Body of pancreas (tissue), 4 donors: ENCODE data around the gene NUP93. TPM values are rescaled to one million over a fixed set of nuclear protein-coding genes. Genes with fewer than 3 reads are reported as not detected.

ENCODE experiments used
- ATAC-seq: fragments of 150-250 bp; one replicate; pipeline ENCODE4 v1.9.1; 2016
- DNase-seq, 4 donors: peaks; one replicate each; pipeline ENCODE4 v3.0.0-alpha.2; 2019
- H3K27ac ChIP-seq, 4 donors: fragments of 200-600 bp; sonication (generic); 1 replicate in 3 of 4; 2 replicates in 1 of 4; pipeline versions ENCODE4 v1.5.1 to v1.6.1; 2016 to 2019; ENCODE audit warnings: mild to moderate bottlenecking in 1 of 4, mixed read lengths in 1 of 4, moderate library complexity in 1 of 4
- H3K27me3 ChIP-seq, 2 donors: fragments of 200-600 bp; sonication (generic); one replicate each; pipeline ENCODE4 v1.6.0; 2016; ENCODE audit warnings: mild to moderate bottlenecking in 1 of 2
- H3K36me3 ChIP-seq, 2 donors: fragments of 200-600 bp; sonication (generic); replicated peaks in 1 of 2; 2 replicates each; pipeline ENCODE4 v1.5.1; 2016; ENCODE audit warnings: low read depth in 2 of 2; ENCODE audit not compliant: insufficient read depth in 1 of 2
- H3K4me1 ChIP-seq: fragments of 200-600 bp; sonication (generic); one replicate; pipeline ENCODE4 v1.6.0; 2016
- H3K4me3 ChIP-seq, 2 donors: fragments of 200-600 bp; sonication (generic); 1 replicate in 1 of 2; 2 replicates in 1 of 2; pipeline ENCODE4 v1.5.1; 2016 to 2019
- H3K9me3 ChIP-seq, 3 donors: fragments of 200-600 bp; sonication (generic); 1 replicate in 2 of 3; 2 replicates in 1 of 3; pipeline ENCODE4 v1.5.1; 2016
- CTCF ChIP-seq, 7 experiments: fragments of 450-650 bp in 4 of 7; fragments of 200-600 bp in 3 of 7; sonication (generic) in 3 of 7; IDR thresholded peaks; one replicate each; pipeline ENCODE4 v1.5.1; 2016 to 2019; ENCODE audit warnings: antibody characterized with exemption in 7 of 7
- POLR2A ChIP-seq, 3 donors: fragments of 450-650 bp; IDR thresholded peaks; one replicate each; pipeline ENCODE4 v1.6.1; 2016; ENCODE audit warnings: antibody characterized with exemption in 3 of 3, mild to moderate bottlenecking in 2 of 3
- WGBS, 2 donors: methylation state at CpG; one replicate each; pipeline ENCODE4 v1.1.5; 2017; 5-methylcytosine and 5-hydroxymethylcytosine counted together
- intact Hi-C: fragments of 100-400 bp; cut with DNase I; formaldehyde crosslinking; loops from one replicate; pipeline ENCODE4 v1.15.1; 2023
- total RNA-seq, 2 donors: library from RNA; depleted of rRNA; stranded (reverse); fragments of >200 nt; gene quantifications; one replicate each; pipeline ENCODE4 v1.1.0, GENCODE V29; 2016

NUP93 gene
- total RNA-seq, 2 donors from 2014 or later: 12.2 to 19.1 TPM

GRCh38 chr16:56732366-56732765, 2.4 kb downstream of the NUP93 start:
- 79% methylated on average over 2 of the region's 2 CpGs for WGBS, 2 donors
- TF ChIP-seq POLR2A (IDR thresholded peaks at IDR 0.05) (no peak), CTCF (IDR thresholded peaks at IDR 0.05) (no peak)
- intact Hi-C loops: no loop called here
- Histone ChIP-seq H3K27me3 (no peaks in the 10 kb centered on the region), H3K9me3 (no peaks in the 10 kb centered on the region), H3K4me1 (peaks cover 25% of the 10 kb centered on the region), H3K27ac (no peak overlapping the region), H3K4me3 (no peak overlapping the region), H3K36me3 (no peaks in the 10 kb centered on the region)
- ATAC-seq (no peak), DNase-seq (no peak)

- peaks cover 23% of the 10 kb centered on the region for H3K4me1 ChIP-seq
- intact Hi-C loops: no loop called here
- TF ChIP-seq CTCF (IDR thresholded peaks at IDR 0.05) (no peak), POLR2A (IDR thresholded peaks at IDR 0.05) (no peak)
Measured at GRCh38 chr16:56732832-56733231, 2.9 kb downstream of the NUP93 start.

GRCh38 chr16:56734429-56734828, 4.5 kb downstream of the NUP93 start:
- no peak overlapping the region for H3K27ac ChIP-seq
- peaks cover 10% of the 10 kb centered on the region for H3K4me1 ChIP-seq
- intact Hi-C loops: no loop called here
- H3K36me3 ChIP-seq: no peaks in the 10 kb centered on the region
- H3K9me3 ChIP-seq: no peaks in the 10 kb centered on the region
- ATAC-seq: no peak
- no peak overlapping the region for H3K4me3 ChIP-seq
- DNase-seq: no peak
- TF ChIP-seq CTCF (IDR thresholded peaks at IDR 0.05) (no peak), POLR2A (IDR thresholded peaks at IDR 0.05) (no peak)
- WGBS, 2 donors: 86 to 96% methylated on average over 3 of the region's 3 CpGs
- no peaks in the 10 kb centered on the region for H3K27me3 ChIP-seq

More at GRCh38 chr16:56732832-56733231, 2.9 kb downstream of the NUP93 start:
- H3K36me3 ChIP-seq: no peaks in the 10 kb centered on the region
- H3K4me3 ChIP-seq: no peak overlapping the region
- no peak overlapping the region for H3K27ac ChIP-seq
- H3K27me3 ChIP-seq: no peaks in the 10 kb centered on the region
- ATAC-seq: no peak
- 88 to 96% methylated on average over 1 of the region's 1 CpG for WGBS, 2 donors
- H3K9me3 ChIP-seq: no peaks in the 10 kb centered on the region
- no peak for DNase-seq

- DNase-seq (no peak), ATAC-seq (no peak)
- Histone ChIP-seq H3K4me3 (no peak overlapping the region), H3K36me3 (no peaks in the 10 kb centered on the region), H3K27ac (no peak overlapping the region), H3K9me3 (no peaks in the 10 kb centered on the region), H3K4me1 (peaks cover 4% of the 10 kb centered on the region), H3K27me3 (no peaks in the 10 kb centered on the region)
- TF ChIP-seq POLR2A (IDR thresholded peaks at IDR 0.05) (no peak), CTCF (IDR thresholded peaks at IDR 0.05) (no peak)
- WGBS, 2 donors: 81 to 91% methylated on average over 3 of the region's 3 CpGs
- intact Hi-C loops: no loop called here
Measured at GRCh38 chr16:56736476-56736875, 6.5 kb downstream of the NUP93 start.

- intact Hi-C loops: no loop called here
Measured at GRCh38 chr16:56737539-56737938, 7.6 kb downstream of the NUP93 start.

More at GRCh38 chr16:56737539-56737938, 7.6 kb downstream of the NUP93 start:
- Histone ChIP-seq H3K4me1 (peaks cover 14% of the 10 kb centered on the region), H3K36me3 (no peaks in the 10 kb centered on the region), H3K9me3 (no peaks in the 10 kb centered on the region), H3K4me3 (no peak overlapping the region), H3K27me3 (no peaks in the 10 kb centered on the region), H3K27ac (no peak overlapping the region)
- DNase-seq (no peak), ATAC-seq (no peak)
- TF ChIP-seq CTCF (IDR thresholded peaks at IDR 0.05) (no peak), POLR2A (IDR thresholded peaks at IDR 0.05) (no peak)
- WGBS, 2 donors: 88 to 89% methylated on average over 2 of the region's 2 CpGs
